ENCODE measurements around the gene GFPT1. TPM values are rescaled to one million over a fixed set of nuclear protein-coding genes. Genes with fewer than 3 reads are reported as not detected.

The GFPT1 gene
- total and polyA plus RNA-seq, 4 donors = 14.7 to 42.6 (median 18.1) TPM

DNA sequence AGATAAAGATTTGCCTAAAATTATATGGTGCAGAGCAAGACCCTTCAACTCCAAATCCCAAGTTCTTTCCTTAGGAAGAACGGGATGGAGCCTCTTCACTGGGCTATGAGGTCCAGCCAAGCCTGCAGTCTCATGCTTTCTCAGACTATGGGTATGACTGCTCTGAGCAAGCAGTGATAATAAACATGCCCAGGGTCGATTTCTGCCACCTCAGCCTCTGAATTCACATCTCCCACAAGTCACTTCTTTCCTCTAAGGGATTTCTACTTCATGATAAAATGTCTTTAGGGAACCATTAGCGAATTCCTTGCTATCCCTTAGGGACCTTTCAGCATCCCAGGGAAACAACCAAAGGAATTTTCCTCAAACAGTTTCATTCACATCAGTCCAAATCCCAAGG, 94.8 kb downstream of the GFPT1 start:
- Histone ChIP-seq H3K27me3 (ENCODE audit: control insufficient read depth in 4 of 4, insufficient read depth in 4 of 4, low read length in 3 of 4) (no peaks in the 10 kb centered on the region), H3K27ac (ENCODE audit: low read depth in 1 of 2, low read length in 2 of 2) (no peak overlapping the region), H3K9me3 (ENCODE audit: control insufficient read depth in 4 of 4, low read length in 3 of 4) (no peaks in the 10 kb centered on the region), H3K4me1 (ENCODE audit: control insufficient read depth in 4 of 4, insufficient read depth in 4 of 4, low read length in 3 of 4) (peaks cover 4 to 7% (median 5%) of the 10 kb centered on the region in 4 donors), H3K4me3 (ENCODE audit: low read depth in 1 of 3, low read length in 3 of 3) (no peak overlapping the region), H3K9ac (ENCODE audit: low read depth in 1 of 2, low read length in 2 of 2) (no peak overlapping the region), H3K36me3 (ENCODE audit: control insufficient read depth in 4 of 4, insufficient read depth in 3 of 4, low read depth in 1 of 4, low read length in 3 of 4) (no peaks in the 10 kb centered on the region)
- no peak for DNase-seq (ENCODE audit: low spot score)
- WGBS = 85% methylated on average over 3 of the region's 3 CpGs
- no peak for TF ChIP-seq FOXA1 (IDR thresholded peaks at IDR 0.05)
- no peak for TF ChIP-seq RXRA (IDR thresholded peaks at IDR 0.05)
- TF ChIP-seq JUND (IDR thresholded peaks at IDR 0.05) = no peak
- TF ChIP-seq, protein P1, sequence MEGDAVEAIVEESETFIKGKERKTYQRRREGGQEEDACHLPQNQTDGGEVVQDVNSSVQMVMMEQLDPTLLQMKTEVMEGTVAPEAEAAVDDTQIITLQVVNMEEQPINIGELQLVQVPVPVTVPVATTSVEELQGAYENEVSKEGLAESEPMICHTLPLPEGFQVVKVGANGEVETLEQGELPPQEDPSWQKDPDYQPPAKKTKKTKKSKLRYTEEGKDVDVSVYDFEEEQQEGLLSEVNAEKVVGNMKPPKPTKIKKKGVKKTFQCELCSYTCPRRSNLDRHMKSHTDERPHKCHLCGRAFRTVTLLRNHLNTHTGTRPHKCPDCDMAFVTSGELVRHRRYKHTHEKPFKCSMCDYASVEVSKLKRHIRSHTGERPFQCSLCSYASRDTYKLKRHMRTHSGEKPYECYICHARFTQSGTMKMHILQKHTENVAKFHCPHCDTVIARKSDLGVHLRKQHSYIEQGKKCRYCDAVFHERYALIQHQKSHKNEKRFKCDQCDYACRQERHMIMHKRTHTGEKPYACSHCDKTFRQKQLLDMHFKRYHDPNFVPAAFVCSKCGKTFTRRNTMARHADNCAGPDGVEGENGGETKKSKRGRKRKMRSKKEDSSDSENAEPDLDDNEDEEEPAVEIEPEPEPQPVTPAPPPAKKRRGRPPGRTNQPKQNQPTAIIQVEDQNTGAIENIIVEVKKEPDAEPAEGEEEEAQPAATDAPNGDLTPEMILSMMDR (IDR thresholded peaks at IDR 0.05; ENCODE audit: low read depth, low read length, missing input control) = no peak
- TF ChIP-seq REST (IDR thresholded peaks at IDR 0.05) = no peak
- no peak for TF ChIP-seq ATF3 (IDR thresholded peaks at IDR 0.05)
- TF ChIP-seq TAF1 (conservative IDR thresholded peaks at IDR 0.05) = no peak
- no peak for TF ChIP-seq SP1 (IDR thresholded peaks at IDR 0.05)
- TF ChIP-seq, protein P2, sequence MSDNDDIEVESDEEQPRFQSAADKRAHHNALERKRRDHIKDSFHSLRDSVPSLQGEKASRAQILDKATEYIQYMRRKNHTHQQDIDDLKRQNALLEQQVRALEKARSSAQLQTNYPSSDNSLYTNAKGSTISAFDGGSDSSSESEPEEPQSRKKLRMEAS (IDR thresholded peaks at IDR 0.05) = no peak
- no peak for TF ChIP-seq FOXA2 (IDR thresholded peaks at IDR 0.05)
- TF ChIP-seq, protein P3, sequence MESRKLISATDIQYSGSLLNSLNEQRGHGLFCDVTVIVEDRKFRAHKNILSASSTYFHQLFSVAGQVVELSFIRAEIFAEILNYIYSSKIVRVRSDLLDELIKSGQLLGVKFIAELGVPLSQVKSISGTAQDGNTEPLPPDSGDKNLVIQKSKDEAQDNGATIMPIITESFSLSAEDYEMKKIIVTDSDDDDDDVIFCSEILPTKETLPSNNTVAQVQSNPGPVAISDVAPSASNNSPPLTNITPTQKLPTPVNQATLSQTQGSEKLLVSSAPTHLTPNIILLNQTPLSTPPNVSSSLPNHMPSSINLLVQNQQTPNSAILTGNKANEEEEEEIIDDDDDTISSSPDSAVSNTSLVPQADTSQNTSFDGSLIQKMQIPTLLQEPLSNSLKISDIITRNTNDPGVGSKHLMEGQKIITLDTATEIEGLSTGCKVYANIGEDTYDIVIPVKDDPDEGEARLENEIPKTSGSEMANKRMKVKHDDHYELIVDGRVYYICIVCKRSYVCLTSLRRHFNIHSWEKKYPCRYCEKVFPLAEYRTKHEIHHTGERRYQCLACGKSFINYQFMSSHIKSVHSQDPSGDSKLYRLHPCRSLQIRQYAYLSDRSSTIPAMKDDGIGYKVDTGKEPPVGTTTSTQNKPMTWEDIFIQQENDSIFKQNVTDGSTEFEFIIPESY (IDR thresholded peaks at IDR 0.05) = no peak

- H3K27ac ChIP-seq (ENCODE audit: low read depth in 1 of 2, low read length in 2 of 2) = no peak overlapping the region
- DNase-seq (ENCODE audit: low spot score) = no peak
- WGBS = 96% methylated on average over 3 of the region's 3 CpGs
- H3K4me1 ChIP-seq (ENCODE audit: control insufficient read depth in 4 of 4, insufficient read depth in 4 of 4, low read length in 3 of 4) = peaks cover 4 to 7% (median 5%) of the 10 kb centered on the region in 4 donors
- no peak overlapping the region for H3K4me3 ChIP-seq (ENCODE audit: low read depth in 1 of 3, low read length in 3 of 3)
- TF ChIP-seq JUND (IDR thresholded peaks at IDR 0.05) (peak in 1 of 2 donors; percentile 4), FOXA1 (IDR thresholded peaks at IDR 0.05) (no peak), RAD21 (IDR thresholded peaks at IDR 0.05) (no peak), SP1 (IDR thresholded peaks at IDR 0.05) (no peak)
- TF ChIP-seq, protein P1 (IDR thresholded peaks at IDR 0.05; ENCODE audit: low read depth, low read length, missing input control) = no peak
- no peaks in the 10 kb centered on the region for H3K27me3 ChIP-seq (ENCODE audit: control insufficient read depth in 4 of 4, insufficient read depth in 4 of 4, low read length in 3 of 4)
- no peaks in the 10 kb centered on the region for H3K9me3 ChIP-seq (ENCODE audit: control insufficient read depth in 4 of 4, low read length in 3 of 4)
- H3K36me3 ChIP-seq (ENCODE audit: control insufficient read depth in 4 of 4, insufficient read depth in 3 of 4, low read depth in 1 of 4, low read length in 3 of 4) = no peaks in the 10 kb centered on the region
- H3K9ac ChIP-seq (ENCODE audit: low read depth in 1 of 2, low read length in 2 of 2) = no peak overlapping the region
Measured at GRCh38 chr2:69291721-69292120, 95.3 kb downstream of the GFPT1 start.

Data from liver (tissue), 9 donors.